GM13976 (cell line): ENCODE data around the gene SLC17A2.
"Not testable (repeated sequence)": the region's sequence is repeated elsewhere in the genome, so short reads cannot be mapped to it uniquely, and the experiment has no call there.

ENCODE experiments used
- DNase-seq: peaks from one replicate; pipeline ENCODE4 v3.0.0; 2012; ENCODE audit warnings: low spot score
- CTCF ChIP-seq: IDR thresholded peaks from 2 replicates; pipeline ENCODE4 v1.5.1; 2012; ENCODE audit warnings: borderline replicate concordance, mild to moderate bottlenecking; ENCODE audit not compliant: insufficient read depth; ENCODE audit errors: extremely low read depth, missing control alignments, control extremely low read depth
- in situ Hi-C: fragments of 300-500 bp; cut with MboI; formaldehyde crosslinking; loops from one replicate; pipeline ENCODE4 v1.12.0; 2022; ENCODE audit warnings: low sequenced_read_pairs, mixed read lengths, inconsistent platforms; ENCODE audit not compliant: unreplicated experiment

Gene SLC17A2

GRCh38 chr6:25934156-25934555 is 3.7 kb upstream of the SLC17A2 start:
- DNase-seq = no peak
- in situ Hi-C loops = loop anchor here (25.0 kb wide), 1 partner anchor 672 kb away; no protein-coding TSS in a partner anchor
- no peak for TF ChIP-seq CTCF

- no peak for TF ChIP-seq CTCF
- no peak for DNase-seq
- in situ Hi-C loops = loop anchor here (25.0 kb wide), 1 partner anchor 669 kb away; no protein-coding TSS in a partner anchor
Observed at GRCh38 chr6:25931411-25931709, 869 bp upstream of the SLC17A2 start.

GRCh38 chr6:25929785-25930184 is 706 bp downstream of the SLC17A2 start:
- in situ Hi-C loops = loop anchor here (25.0 kb wide), 1 partner anchor 667 kb away; no protein-coding TSS in a partner anchor
- not testable (repeated sequence) for DNase-seq

GRCh38 chr6:25928562-25929324 is 1.7 kb downstream of the SLC17A2 start:
- DNase-seq = no peak
- in situ Hi-C loops = loop anchor here (25.0 kb wide), 1 partner anchor 666 kb away; no protein-coding TSS in a partner anchor

GRCh38 chr6:25927756-25928216 is 2.7 kb downstream of the SLC17A2 start:
- no peak for TF ChIP-seq CTCF
- no peak for DNase-seq
- in situ Hi-C loops = loop anchor here (25.0 kb wide), 1 partner anchor 665 kb away; no protein-coding TSS in a partner anchor

More at GRCh38 chr6:25928562-25929324, 1.7 kb downstream of the SLC17A2 start:
- TF ChIP-seq CTCF = no peak

GRCh38 chr6:25927178-25927577 is 3.3 kb downstream of the SLC17A2 start:
- in situ Hi-C loops = loop anchor here (25.0 kb wide), 1 partner anchor 665 kb away; no protein-coding TSS in a partner anchor
- no peak for TF ChIP-seq CTCF
- DNase-seq = no peak

- DNase-seq = no peak
- in situ Hi-C loops = loop anchor here (25.0 kb wide), 1 partner anchor 664 kb away; no protein-coding TSS in a partner anchor
- no peak for TF ChIP-seq CTCF
Observed at GRCh38 chr6:25925876-25926275, 4.6 kb downstream of the SLC17A2 start.
